ENCODE measurements around the gene IFNL2. TPM values are rescaled to one million over a fixed set of nuclear protein-coding genes. Genes with fewer than 3 reads are reported as not detected.

Gene IFNL2
- total and polyA plus RNA-seq, 9 of the 15 experiments (the other 6 are each of a cell fraction or from before 2014, with no cell fraction given): not detected

GRCh38 chr19:39303373-39304184, 35.4 kb downstream of the IFNL2 start (continued):
- TF ChIP-seq, protein P1, sequence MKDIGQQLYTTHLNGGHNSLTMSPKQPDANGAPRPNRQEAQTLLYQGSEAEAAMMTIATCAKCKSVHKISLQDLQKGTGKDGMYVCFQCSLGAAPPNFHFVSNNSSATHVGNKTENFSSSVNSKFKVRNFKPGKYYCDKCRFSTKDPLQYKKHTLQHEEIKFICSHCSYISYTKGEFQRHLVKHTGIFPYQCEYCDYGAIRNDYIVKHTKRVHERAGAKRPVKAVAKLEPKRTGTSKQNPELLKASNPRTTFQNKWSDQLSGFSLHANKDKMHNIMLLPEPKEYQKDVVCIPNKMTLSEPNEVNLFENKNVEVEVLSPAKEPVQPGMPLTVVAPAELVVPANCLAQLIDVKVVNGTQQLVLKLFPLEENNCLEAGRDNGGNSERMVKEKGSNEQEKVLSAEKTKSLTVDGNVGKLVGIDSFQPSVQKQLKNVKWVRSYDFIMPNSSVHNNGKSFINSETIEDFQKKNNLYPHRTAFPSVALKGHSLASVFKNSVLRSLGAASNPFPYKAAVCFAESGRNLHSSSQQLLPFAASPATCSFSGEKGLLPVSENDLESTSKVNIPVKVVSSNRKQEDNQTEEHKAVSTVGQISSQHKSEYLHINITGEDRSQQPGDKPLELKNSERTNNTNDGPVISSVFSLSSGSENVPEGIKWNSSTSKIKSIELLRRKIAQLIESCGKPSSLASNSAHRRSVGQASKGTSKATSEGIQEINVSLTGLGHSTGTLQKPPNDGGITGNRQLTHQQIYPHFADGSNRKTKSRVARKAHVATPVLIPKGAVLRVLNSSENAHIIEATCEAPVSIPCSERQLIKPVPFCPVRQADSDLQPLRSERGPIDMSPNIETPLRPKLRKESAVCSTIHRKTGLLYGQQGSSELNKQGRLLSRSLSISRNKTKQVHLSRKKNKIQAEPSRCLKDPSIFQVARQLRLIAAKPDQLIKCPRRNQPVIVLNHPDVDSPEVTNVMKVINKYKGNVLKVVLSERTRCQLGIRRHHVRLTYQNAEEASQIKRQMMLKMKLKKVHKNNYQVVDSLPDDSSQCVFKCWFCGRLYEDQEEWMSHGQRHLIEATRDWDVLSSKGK (CRISPR knock-in tag; IDR thresholded peaks at IDR 0.05): no peak
- TF ChIP-seq ZNF311 (CRISPR knock-in tag; IDR thresholded peaks at IDR 0.05): no peak
- TF ChIP-seq ZNF668 (CRISPR knock-in tag; IDR thresholded peaks at IDR 0.05): no peak
- TF ChIP-seq SETDB1 (IDR thresholded peaks at IDR 0.05; ENCODE audit: low read length): no peak

GRCh38 chr19:39304185-39304513, 36.0 kb downstream of the IFNL2 start:
- Histone ChIP-seq H3K4me2 (ENCODE audit: insufficient read depth, low read length) (no peak overlapping the region), H4K20me1 (replicated peaks; ENCODE audit: control insufficient read depth, insufficient read depth, low read length) (no peaks in the 10 kb centered on the region), H3K4me3 (no peak overlapping the region), H3K9me3 (replicated peaks; ENCODE audit: control insufficient read depth, insufficient read depth, low read depth, low read length) (no peaks in the 10 kb centered on the region), H3K36me3 (ENCODE audit: control insufficient read depth, insufficient read depth, low read length) (peaks cover 10% of the 10 kb centered on the region; the same call in 1 of the 3 replicates), H3K9ac (ENCODE audit: insufficient read depth in 1 of 2, low read depth in 2 of 2, low read length in 2 of 2) (no peak overlapping the region), H3K4me1 (replicated peaks in 1 of 2; ENCODE audit: control insufficient read depth in 2 of 2, insufficient read depth in 2 of 2, low read length in 2 of 2) (peaks cover 25 to 30% of the 10 kb centered on the region in 2 experiments), H3K9me1 (ENCODE audit: control insufficient read depth, insufficient read depth, low read length) (no peaks in the 10 kb centered on the region), H3K27ac (ENCODE audit: extremely low read depth, low read depth, low read length) (no peak overlapping the region), H3K27me3 (ENCODE audit: control insufficient read depth in 2 of 2, insufficient read depth in 2 of 2, low read length in 2 of 2) (no peaks in the 10 kb centered on the region), H2AFZ (ENCODE audit: low read depth, low read length) (no peak overlapping the region), H3K79me2 (ENCODE audit: control insufficient read depth, insufficient read depth, low read length) (no peaks in the 10 kb centered on the region)
- ATAC-seq (no peak), DNase-seq (ENCODE audit: extremely low read depth in 1 of 4, low spot score in 3 of 4) (no peak), FAIRE-seq (no peak)
- intact Hi-C loops (cut with micrococcal nuclease) (loop anchor here (10.0 kb wide), 1 partner anchor 49 kb away; no protein-coding TSS in a partner anchor), in situ Hi-C loops (cut with MboI) (no loop called here)
- CTCF ChIA-PET (ENCODE audit: low intra/inter-chr PET ratio): no interaction called here
- POLR2A ChIA-PET: interaction anchor here (0.7 kb wide), 1 partner anchor 13 kb away, joined by 3 read pairs; no protein-coding TSS in a partner anchor
- BruUV-seq (replicated peaks): no TSS peak
- TF ChIP-seq BCOR (IDR thresholded peaks at IDR 0.05) (peak; percentile 32; the same call in 1 of the 2 replicates), IFI16 (CRISPR knock-in tag; IDR thresholded peaks at IDR 0.05) (no peak)

Data from K562 (cell line).